Esophagus muscularis mucosa (tissue), 4 donors: ENCODE measurements around the gene MAGI1. TPM values are rescaled to one million over a fixed set of nuclear protein-coding genes. Genes with fewer than 3 reads are reported as not detected.

Experiments used
- DNase-seq: peaks from one replicate; pipeline ENCODE4 v3.0.0-alpha.2; 2017; ENCODE audit errors: extremely low spot score
- H3K27ac ChIP-seq, 4 donors: fragments of 200-600 bp; sonication (generic); replicated peaks in 1 of 4; 1 replicate in 3 of 4; 2 replicates in 1 of 4; pipeline ENCODE4 v1.5.1; 2016 to 2019; ENCODE audit warnings: mild to moderate bottlenecking in 1 of 4
- H3K27me3 ChIP-seq, 4 donors: fragments of 200-600 bp; sonication (generic); one replicate each; pipeline versions ENCODE4 v1.5.1 to v1.6.0; 2016 to 2019
- H3K36me3 ChIP-seq, 4 donors: fragments of 200-600 bp; sonication (generic); one replicate each; pipeline ENCODE4 v1.5.1; 2016 to 2019
- H3K4me1 ChIP-seq, 4 donors: fragments of 200-600 bp; sonication (generic); one replicate each; pipeline ENCODE4 v1.5.1; 2016 to 2019
- H3K4me3 ChIP-seq, 4 donors: fragments of 200-600 bp; sonication (generic); 1 replicate in 2 of 4; 2 replicates in 2 of 4; pipeline ENCODE4 v1.5.1; 2016 to 2019; ENCODE audit warnings: mild to moderate bottlenecking in 4 of 4, moderate library complexity in 1 of 4
- H3K9me3 ChIP-seq, 4 donors: fragments of 200-600 bp; sonication (generic); 1 replicate in 3 of 4; 2 replicates in 1 of 4; pipeline ENCODE4 v1.5.1; 2016 to 2019
- CTCF ChIP-seq, 3 experiments: fragments of 200-600 bp in 2 of 3; fragments of 450-650 bp in 1 of 3; sonication (generic) in 2 of 3; IDR thresholded peaks; one replicate each; pipeline ENCODE4 v1.5.1; 2017 to 2019; ENCODE audit warnings: antibody characterized with exemption in 3 of 3, mild to moderate bottlenecking in 2 of 3, moderate library complexity in 1 of 3
- EP300 ChIP-seq: sonication (generic); formaldehyde crosslinking; IDR thresholded peaks from one replicate; pipeline ENCODE4 v1.6.1; 2017; ENCODE audit warnings: antibody characterized with exemption
- POLR2A ChIP-seq: fragments of 450-650 bp; IDR thresholded peaks from one replicate; pipeline ENCODE4 v1.6.1; 2017; ENCODE audit warnings: antibody characterized with exemption, moderate library complexity, mild to moderate bottlenecking, low read depth
- POLR2AphosphoS5 ChIP-seq, 2 donors: sonication (generic); formaldehyde crosslinking; IDR thresholded peaks; one replicate each; pipeline ENCODE4 v1.6.1; 2017; ENCODE audit warnings: antibody characterized with exemption in 2 of 2
- WGBS: methylation state at CpG from one replicate; pipeline ENCODE4 v1.1.5; 2018; 5-methylcytosine and 5-hydroxymethylcytosine counted together
- intact Hi-C: fragments of 100-400 bp; cut with DNase I; formaldehyde crosslinking; loops from one replicate; pipeline ENCODE4 v1.15.1; 2023
- total RNA-seq, 4 donors: library from RNA; depleted of rRNA; stranded (reverse); fragments of >200 nt; gene quantifications; one replicate each; pipeline versions ENCODE4 v1.1.0 to v1.2.1, GENCODE V29; 2016

Gene MAGI1
- total RNA-seq, 4 donors from 2014 or later = 17.1 to 35.1 (median 25.2) TPM

- H3K36me3 ChIP-seq = no peaks in the 10 kb centered on the region
- no peak for DNase-seq
- TF ChIP-seq EP300 = no peak
- TF ChIP-seq POLR2A = no peak
- TF ChIP-seq CTCF (IDR thresholded peaks at IDR 0.05) = no peak
- TF ChIP-seq POLR2AphosphoS5 (IDR thresholded peaks at IDR 0.05) = no peak
- H3K27ac ChIP-seq = no peak overlapping the region
- intact Hi-C loops = no loop called here
- no peak overlapping the region for H3K4me3 ChIP-seq
- H3K4me1 ChIP-seq = peaks cover 0 to 12% (median 0%) of the 10 kb centered on the region in 4 donors
- H3K9me3 ChIP-seq = no peaks in the 10 kb centered on the region
- no peaks in the 10 kb centered on the region for H3K27me3 ChIP-seq
These were observed 431.6 kb downstream of the MAGI1 start for GRCh38 chr3:65607101-65607500.

- Histone ChIP-seq H3K27ac (no peak overlapping the region), H3K4me1 (peaks cover 0 to 12% (median 0%) of the 10 kb centered on the region in 4 donors), H3K9me3 (no peaks in the 10 kb centered on the region), H3K36me3 (no peaks in the 10 kb centered on the region), H3K4me3 (no peak overlapping the region), H3K27me3 (no peaks in the 10 kb centered on the region)
- intact Hi-C loops = no loop called here
- TF ChIP-seq CTCF (IDR thresholded peaks at IDR 0.05) (no peak), POLR2AphosphoS5 (IDR thresholded peaks at IDR 0.05) (no peak), EP300 (no peak), POLR2A (no peak)
- WGBS = 94% methylated on average over 5 of the region's 5 CpGs
- no peak for DNase-seq
These were observed 432.8 kb downstream of the MAGI1 start for GRCh38 chr3:65605876-65606432.

- H3K27me3 ChIP-seq = no peaks in the 10 kb centered on the region
- no peak for DNase-seq
- no peaks in the 10 kb centered on the region for H3K9me3 ChIP-seq
- no peak overlapping the region for H3K27ac ChIP-seq
- TF ChIP-seq POLR2A (no peak), CTCF (IDR thresholded peaks at IDR 0.05) (no peak), EP300 (no peak), POLR2AphosphoS5 (IDR thresholded peaks at IDR 0.05) (no peak)
- 74% methylated on average over 3 of the region's 3 CpGs for WGBS
- intact Hi-C loops = no loop called here
- peaks cover 0 to 12% (median 0%) of the 10 kb centered on the region in 4 donors for H3K4me1 ChIP-seq
- H3K36me3 ChIP-seq = no peaks in the 10 kb centered on the region
- H3K4me3 ChIP-seq = no peak overlapping the region
These were observed 433.7 kb downstream of the MAGI1 start for GRCh38 chr3:65604863-65605526.

GRCh38 chr3:65603631-65604030 is 435.1 kb downstream of the MAGI1 start:
- Histone ChIP-seq H3K4me3 (no peak overlapping the region), H3K9me3 (no peaks in the 10 kb centered on the region), H3K27ac (no peak overlapping the region), H3K27me3 (no peaks in the 10 kb centered on the region), H3K4me1 (peaks cover 0 to 12% (median 0%) of the 10 kb centered on the region in 4 donors), H3K36me3 (no peaks in the 10 kb centered on the region)
- TF ChIP-seq POLR2A (no peak), EP300 (no peak), POLR2AphosphoS5 (IDR thresholded peaks at IDR 0.05) (no peak), CTCF (IDR thresholded peaks at IDR 0.05) (no peak)
- intact Hi-C loops = no loop called here
- WGBS = 97% methylated on average over 4 of the region's 4 CpGs
- no peak for DNase-seq

- no peak for DNase-seq
- no peak overlapping the region for H3K27ac ChIP-seq
- 80% methylated on average over 2 of the region's 2 CpGs for WGBS
- H3K27me3 ChIP-seq = peaks cover 0 to 11% (median 2%) of the 10 kb centered on the region in 4 donors
- peaks cover 18 to 27% (median 21%) of the 10 kb centered on the region in 4 donors for H3K4me1 ChIP-seq
- no peaks in the 10 kb centered on the region for H3K9me3 ChIP-seq
- no peaks in the 10 kb centered on the region for H3K36me3 ChIP-seq
- intact Hi-C loops = no loop called here
- TF ChIP-seq CTCF (IDR thresholded peaks at IDR 0.05) (no peak), POLR2AphosphoS5 (IDR thresholded peaks at IDR 0.05) (no peak), EP300 (no peak), POLR2A (no peak)
- no peak overlapping the region for H3K4me3 ChIP-seq
These were observed 437.8 kb downstream of the MAGI1 start for GRCh38 chr3:65600888-65601287.
